Measurements from ENCODE around the gene SHC2.

The SHC2 gene

DNA sequence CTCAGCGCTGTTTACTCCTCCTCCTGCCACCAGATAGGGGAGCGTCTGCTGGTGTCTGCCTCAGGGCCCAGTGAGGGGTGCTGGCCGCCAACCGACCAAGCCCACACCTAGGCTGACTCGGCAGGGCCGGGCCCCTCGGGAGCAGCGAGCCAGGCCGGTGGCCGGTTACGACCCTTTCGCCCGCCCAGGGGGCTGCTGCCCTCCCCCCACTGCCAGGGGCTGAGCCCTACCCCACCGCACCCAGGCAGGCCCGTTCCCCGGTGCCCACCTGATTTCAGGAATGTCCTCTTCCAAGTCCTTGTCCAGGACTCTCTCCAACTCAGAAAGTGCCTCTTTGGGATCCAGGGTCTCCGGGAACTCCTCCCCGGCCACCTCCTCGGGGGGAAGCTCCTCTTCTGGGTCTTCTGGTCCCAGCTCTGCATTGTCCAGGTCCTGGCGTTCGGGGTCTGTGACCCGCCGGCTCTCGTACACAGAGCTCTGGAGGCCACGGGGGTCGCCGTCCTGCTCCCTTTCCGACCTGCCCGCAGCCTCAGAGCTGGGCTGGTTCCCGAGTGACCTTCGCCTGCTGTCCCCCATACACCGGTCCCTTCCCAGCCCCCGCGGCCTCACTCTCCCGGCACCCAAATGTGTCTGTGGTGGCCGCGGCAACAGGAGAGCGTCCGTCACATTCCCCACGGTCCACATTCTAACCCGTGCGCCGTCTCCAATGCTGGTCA, 85.3 kb downstream of the SHC2 start:
- in situ Hi-C loops (cut with MboI; ENCODE audit: low sequenced_read_pairs): no loop called here

DNA sequence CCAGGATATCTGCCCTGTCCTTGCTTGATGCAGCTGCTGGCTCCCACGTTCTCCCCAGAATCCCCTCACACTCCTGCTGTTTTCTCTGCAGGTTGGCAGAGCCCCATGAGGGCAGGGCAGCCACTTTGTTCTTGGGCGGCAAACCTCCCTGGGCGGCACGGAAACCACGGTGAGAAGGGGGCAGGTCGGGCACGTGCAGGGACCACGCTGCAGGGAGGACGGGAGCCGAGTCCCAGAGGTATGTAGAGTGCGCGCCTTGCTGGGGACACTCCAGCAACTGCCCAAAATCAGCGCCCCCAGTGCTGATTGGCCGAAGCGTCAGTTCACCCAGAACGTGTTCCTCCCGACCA, 86.0 kb downstream of the SHC2 start:
- in situ Hi-C loops (cut with MboI; ENCODE audit: low sequenced_read_pairs): no loop called here

DNA sequence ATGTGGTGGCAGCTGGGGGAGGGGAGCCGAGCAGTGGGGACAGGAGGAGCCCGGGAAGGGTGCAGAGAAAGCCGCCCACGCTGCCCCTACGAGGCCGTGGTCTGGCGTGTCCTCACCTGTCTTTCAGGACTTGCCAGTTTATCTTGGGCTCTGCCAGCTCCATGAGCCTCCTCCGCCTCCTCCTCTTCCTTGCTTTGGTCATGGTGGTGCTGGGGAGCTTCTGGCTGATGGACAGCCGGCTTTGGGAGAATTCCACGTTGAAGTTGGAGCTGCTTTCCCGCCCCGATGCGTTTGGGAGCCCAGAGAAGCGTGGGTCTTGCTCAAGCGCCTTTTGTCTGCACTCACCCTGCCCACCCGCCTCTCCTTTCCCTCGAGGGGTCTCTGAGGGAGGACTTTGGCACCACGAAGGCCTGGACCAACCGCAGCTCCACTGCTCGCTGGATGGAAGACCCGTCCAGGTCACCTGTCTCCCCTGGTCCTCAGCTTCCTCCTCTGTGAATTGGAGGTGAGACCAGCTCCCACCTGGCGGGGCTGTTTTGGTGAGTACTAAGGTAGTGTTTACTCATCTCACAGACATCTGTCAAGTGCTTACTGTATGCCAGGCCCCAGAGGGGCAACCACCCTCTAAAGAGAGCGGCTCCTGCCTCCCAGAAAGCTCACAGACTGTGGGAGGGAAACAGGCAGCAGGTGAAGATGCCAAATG, 86.5 kb downstream of the SHC2 start:
- in situ Hi-C loops (cut with MboI; ENCODE audit: low sequenced_read_pairs): no loop called here

DNA sequence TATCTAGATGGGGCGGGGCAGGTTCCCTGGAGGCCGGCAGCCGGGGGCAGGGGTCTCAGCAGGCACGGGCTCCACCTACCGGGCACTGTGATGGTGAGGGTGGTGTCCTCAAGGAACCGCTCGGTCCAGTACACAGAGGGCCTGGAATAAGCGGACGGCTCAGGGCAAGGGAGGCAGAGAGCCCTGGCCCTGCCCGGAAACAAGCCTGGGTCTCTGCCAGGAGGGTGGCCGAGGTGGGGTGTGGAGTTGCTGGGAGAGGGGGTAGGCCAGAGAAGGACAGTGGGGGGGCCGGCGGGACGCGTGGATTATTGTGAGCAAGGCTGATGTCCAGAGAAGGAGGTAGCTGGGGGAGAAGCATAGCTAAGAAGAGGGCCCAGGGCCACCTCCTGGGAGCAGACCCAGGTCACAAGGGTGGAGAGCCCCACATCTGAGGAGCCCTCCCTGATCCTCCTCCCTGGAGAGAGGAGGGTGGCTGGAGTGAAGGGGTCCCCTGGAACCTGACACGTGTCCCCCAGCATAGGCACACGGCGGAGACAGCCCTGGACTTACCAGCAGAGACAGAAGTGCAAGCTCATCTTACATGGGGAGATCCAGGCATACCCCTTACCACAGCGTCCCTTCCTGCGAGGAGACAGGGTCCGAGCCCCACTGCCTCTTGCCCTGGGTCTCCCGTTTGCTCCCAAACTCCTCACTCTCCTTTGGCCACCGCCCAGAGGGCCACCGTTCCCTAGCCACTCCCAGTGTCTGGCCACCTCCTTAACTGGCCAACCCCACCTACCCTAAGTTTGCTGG, 87.2 kb downstream of the SHC2 start:
- in situ Hi-C loops (cut with MboI; ENCODE audit: low sequenced_read_pairs): no loop called here

DNA sequence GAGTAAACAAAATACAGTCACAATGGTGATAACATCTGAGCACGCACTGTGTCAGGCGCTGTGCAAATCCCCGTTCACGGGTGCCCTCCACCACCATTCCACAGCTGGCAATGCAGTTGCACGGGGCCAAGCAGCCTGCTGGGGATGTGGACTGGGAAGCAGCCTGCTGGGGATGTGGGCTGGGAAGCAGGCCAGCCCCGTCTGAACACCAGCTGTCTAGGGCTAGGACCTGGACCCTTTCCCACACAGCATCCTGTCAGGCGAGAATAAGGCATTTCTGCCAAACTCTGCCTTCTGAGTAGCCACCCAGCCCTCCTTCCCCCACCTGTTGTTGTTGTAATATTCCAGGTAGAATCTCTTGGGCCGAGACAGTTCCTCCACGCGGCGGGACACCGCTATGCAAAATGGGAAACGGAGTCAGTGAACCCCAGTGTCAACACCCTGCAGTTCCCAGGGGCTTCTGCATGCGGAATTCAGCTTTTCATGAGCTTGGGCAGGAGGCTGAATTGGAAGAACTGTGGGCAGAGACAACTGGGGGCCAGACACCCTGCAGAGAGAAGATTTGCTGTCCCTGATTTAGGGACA, 88.4 kb downstream of the SHC2 start:
- in situ Hi-C loops (cut with MboI; ENCODE audit: low sequenced_read_pairs): no loop called here

DNA sequence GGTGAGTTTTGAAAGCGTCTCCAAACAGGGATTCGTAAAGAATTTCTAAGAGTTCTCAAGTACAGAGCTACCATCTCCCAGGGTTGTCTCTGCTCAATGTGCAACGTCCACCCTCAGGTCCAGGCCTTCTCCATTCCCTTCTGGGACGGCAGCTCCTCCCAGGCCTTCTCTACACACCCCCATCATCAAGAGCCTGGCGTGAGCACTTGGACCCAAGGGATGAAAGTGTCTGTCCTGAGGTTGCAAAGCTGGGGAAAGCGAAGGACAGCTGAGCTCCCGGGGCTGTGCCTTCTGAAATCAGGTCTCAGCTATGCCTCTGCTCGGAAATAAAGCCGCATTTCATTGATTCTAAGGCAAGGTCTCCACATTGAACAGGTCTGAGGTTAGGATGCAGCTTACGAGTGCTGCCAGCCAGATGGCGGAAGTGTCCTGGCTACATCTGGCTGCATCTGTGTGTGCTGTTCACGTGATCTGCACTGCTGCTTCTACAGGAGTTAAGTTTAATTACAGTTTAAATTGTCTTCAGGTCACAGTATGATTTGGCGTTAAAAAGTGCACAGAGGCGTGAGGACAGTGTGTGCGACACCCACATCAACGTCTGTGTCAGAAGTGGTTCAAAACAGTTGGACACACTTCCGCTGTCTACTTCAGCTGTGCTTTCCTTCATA, 89.2 kb downstream of the SHC2 start:
- in situ Hi-C loops (cut with MboI; ENCODE audit: low sequenced_read_pairs): no loop called here

DNA sequence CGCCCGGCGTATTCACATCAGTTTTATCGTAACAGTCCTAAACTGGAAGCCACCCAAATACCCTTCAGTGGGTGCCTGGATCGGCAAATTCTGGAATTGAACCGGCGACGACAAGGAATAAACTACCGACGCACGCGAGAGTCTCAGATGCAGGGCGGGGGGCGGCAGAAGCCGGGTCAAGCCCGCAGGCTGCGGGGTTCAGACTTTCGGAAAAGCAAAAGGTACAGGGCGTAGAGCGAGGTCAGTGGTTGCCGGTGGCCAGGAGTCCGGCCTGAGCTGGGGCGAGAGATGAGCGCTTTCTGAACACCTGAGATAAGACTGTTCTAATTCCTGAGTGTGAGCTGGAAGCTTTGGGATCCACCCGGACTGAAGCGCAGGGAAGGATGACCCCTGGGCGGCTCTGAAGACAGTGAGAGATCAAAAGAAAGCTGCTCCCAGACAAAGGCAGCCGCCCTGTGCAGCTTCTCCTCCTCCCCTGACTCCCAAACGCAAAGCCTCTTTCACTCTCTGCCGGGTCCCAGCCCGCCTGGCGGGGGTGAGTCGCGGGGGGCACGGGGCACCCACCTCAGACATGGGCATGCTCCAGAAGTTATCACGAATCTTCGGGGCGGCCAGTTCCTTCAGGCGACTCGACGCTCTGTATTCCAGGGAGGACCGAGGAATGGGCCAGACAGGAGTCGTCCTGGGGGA, 90.0 kb downstream of the SHC2 start:
- in situ Hi-C loops (cut with MboI; ENCODE audit: low sequenced_read_pairs): no loop called here

DNA sequence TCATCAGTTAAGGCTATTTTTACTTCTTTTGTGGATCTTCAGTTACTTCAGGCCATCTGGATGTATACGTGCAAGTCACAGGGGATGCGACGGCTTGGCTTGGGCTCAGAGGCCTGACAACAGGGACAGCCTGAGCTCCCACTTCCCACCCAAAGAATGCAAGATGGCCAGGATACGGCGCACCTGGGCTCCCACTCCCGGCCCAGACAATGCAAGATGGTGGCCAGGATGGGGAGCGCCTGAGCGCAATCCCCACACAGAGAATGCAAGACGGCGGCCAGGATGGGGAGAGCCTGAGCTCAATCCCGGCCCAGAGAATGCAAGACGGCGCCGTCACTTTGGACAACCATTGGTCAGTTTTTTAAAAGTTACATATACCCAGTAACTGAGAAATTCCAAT, 91.0 kb downstream of the SHC2 start:
- in situ Hi-C loops (cut with MboI; ENCODE audit: low sequenced_read_pairs): no loop called here

DNA sequence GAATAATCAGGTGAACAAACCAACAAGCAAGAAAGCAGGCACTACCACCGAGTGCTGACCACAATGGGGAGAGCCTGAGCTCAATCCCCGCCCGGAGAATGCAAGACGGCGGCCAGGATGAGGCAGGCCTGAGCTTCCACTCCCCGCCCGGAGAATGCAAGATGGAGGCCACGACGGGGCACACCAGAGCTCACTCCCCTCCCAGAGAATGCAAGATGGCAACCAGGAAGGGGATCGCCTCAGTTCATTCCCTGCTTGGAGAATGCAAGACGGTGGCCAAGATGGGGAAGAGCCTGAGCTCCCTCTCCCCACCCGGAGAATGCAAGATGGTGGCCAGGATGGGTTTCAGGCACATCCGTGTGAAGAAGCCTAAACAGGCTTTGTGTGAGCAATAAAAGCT, 91.6 kb downstream of the SHC2 start:
- in situ Hi-C loops (cut with MboI; ENCODE audit: low sequenced_read_pairs): no loop called here

DNA sequence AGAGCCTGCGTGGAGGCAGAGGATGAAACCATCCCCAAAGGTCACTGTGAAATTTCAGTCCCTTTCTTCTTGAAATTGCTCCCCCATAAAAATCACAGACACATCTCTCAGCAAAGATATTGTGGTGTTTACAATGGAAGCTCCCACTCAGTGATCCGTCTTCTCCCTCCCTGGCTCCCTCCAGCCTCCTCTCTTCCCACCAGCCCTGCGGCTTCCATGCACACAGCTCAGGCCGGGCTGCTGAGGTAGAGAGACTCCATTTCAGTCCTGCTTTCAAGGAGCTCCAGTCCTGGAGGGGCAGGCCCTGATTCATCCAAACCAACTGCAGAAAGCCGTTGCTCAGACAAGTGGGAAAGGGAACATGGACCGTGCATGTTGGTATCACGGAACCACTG, 92.2 kb downstream of the SHC2 start:
- in situ Hi-C loops (cut with MboI; ENCODE audit: low sequenced_read_pairs): no loop called here

DNA sequence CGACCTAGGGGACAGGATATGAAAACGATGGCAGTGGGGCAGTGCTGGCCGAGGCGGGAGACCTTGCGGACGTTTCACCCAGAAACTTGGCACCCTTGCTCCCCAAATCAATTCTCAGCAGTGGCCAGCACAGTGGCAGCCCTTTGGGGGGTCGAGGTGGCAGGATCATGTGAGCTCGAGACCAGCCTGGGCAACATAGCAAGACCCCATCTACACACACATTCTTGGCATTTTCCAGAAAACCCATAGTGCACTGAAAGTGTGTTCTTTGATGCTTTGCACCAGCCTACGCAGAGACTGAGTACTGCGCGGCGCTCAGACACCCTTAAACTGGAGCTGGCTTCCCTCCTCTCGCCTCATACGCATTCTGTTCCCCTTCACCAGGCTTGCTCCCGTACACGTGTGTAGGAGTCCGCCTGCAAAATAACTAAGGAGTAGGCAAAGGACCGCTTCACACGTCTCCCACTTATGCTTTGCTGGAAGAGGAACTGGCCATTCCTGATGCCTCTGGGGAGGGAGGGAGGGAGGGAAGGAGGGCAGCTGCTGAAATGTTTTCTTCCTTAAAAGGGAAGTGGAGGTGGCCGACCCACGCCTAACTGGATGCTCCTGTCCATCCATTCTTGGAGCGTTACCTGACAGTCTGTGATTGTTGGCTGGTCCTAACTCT, 92.7 kb downstream of the SHC2 start:
- in situ Hi-C loops (cut with MboI; ENCODE audit: low sequenced_read_pairs): no loop called here

DNA sequence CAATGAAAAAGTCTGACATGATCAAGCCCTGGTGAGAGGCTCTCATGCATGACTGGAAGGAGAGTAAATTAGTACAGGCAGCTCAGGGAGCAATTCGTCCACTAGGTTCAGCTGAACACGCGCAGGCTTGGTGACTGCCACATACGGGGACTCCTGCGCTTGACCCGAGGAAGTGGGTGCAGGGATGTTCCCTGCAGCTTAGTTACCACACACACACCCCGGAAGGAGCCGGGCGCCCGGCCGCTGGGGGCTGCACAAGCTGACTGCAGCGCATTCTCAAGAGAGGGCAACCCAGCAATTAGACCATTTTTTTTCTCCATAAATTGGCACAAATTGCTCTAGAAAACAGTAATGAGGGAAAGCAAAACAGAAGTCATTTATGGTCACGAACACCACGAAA, 93.3 kb downstream of the SHC2 start:
- in situ Hi-C loops (cut with MboI; ENCODE audit: low sequenced_read_pairs): no loop called here

DNA sequence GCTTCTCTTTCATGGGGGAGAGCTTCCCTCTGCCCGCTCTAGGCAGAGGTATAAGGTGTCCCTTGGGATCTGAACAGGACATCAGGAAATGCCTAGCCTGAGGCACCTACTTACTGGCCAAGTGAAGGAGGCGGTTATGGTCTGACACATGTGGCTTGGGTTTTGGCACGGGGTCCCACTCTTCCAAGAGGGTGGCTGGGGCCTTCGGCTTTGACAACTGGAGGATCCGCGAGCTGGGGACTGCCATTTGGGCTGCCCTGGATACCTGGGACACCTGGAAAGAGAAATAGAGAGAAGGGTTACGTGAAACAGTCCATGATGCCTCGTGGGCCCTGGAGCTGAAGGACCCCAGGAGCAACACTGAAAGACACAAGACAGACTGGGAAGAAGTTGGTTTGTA, 93.9 kb downstream of the SHC2 start:
- in situ Hi-C loops (cut with MboI; ENCODE audit: low sequenced_read_pairs): no loop called here

Measured in hTERT RPE-1 (cell line).